ENCODE results near the gene KDM3A. TPM values are rescaled to one million over a fixed set of nuclear protein-coding genes. Genes with fewer than 3 reads are reported as not detected.

The KDM3A gene
- total and polyA plus RNA-seq, 2 of the 8 experiments (the other 6 are each of a cell fraction or from before 2014, with no cell fraction given): 15.8 to 29.2 TPM

DNA sequence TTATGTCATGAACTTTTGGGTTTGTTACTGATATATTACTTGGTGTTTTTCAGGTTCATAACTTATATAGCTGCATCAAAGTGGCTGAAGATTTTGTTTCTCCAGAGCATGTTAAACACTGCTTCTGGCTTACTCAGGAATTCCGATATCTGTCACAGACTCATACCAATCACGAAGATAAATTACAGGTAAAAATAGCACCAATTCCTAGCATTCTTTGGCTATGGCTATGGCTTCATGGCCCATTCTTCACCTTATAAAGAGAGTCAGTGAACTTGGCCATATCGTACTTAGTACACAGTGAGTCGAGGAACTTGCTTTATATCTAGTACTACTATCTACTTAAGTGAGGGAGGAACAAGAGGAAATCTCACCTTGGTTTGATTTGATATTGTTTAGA lies 49.9 kb downstream of the KDM3A start:
- Histone ChIP-seq H2BK120ac (replicated peaks; ENCODE audit: low read depth, low read length) (no peak overlapping the region), H3K79me1 (ENCODE audit: low read depth, low read length) (no peaks in the 10 kb centered on the region), H3K18ac (ENCODE audit: extremely low read depth, low read length) (no peak overlapping the region), H2BK12ac (ENCODE audit: low read depth, low read length) (no peak overlapping the region), H2AFZ (ENCODE audit: low read length) (no peak overlapping the region), H3K27ac (ENCODE audit: low read depth, low read length) (no peak overlapping the region), H3K4me3 (ENCODE audit: extremely low read depth in 1 of 4, insufficient read depth in 2 of 4, low read depth in 3 of 4, low read length in 4 of 4) (no peak overlapping the region), H3K23ac (ENCODE audit: insufficient read length) (no peak overlapping the region), H3K27me3 (replicated peaks in 1 of 4; ENCODE audit: control insufficient read depth in 3 of 4, extremely low read depth in 1 of 4, insufficient read depth in 3 of 4, low read length in 3 of 4) (no peaks in the 10 kb centered on the region), H3K36me3 (ENCODE audit: control insufficient read depth in 2 of 4, insufficient read depth in 4 of 4, low read length in 3 of 4) (peaks cover 19 to 54% (median 47%) of the 10 kb centered on the region in 4 experiments), H3K79me2 (ENCODE audit: control insufficient read depth in 1 of 2, insufficient read depth in 2 of 2, low read length in 2 of 2) (no peaks in the 10 kb centered on the region), H3K4me2 (ENCODE audit: insufficient read depth in 1 of 2, low read depth in 2 of 2, low read length in 2 of 2) (no peak overlapping the region), H4K5ac (ENCODE audit: insufficient read length, low read depth, low read length) (no peak overlapping the region), H3K4me1 (replicated peaks in 1 of 4; ENCODE audit: control insufficient read depth in 3 of 4, insufficient read depth in 4 of 4, low read length in 3 of 4) (no peaks in the 10 kb centered on the region), H2BK15ac (ENCODE audit: low read length) (no peak overlapping the region), H3K9me3 (ENCODE audit: insufficient read depth in 2 of 2, low read depth in 1 of 2, low read length in 1 of 2) (no peaks in the 10 kb centered on the region), H2BK5ac (ENCODE audit: low read depth, low read length) (no peak overlapping the region), H3K56ac (replicated peaks; ENCODE audit: insufficient read length, low read depth, low read length) (no peak overlapping the region), H4K20me1 (replicated peaks in 1 of 2; ENCODE audit: control insufficient read depth in 1 of 2, insufficient read depth in 2 of 2, low read length in 2 of 2) (peaks cover 2 to 3% of the 10 kb centered on the region in 2 experiments), H4K8ac (ENCODE audit: extremely low read depth, insufficient read depth, low read length) (no peak overlapping the region), H3K14ac (ENCODE audit: insufficient read length) (no peak overlapping the region), H3K23me2 (ENCODE audit: low read depth, low read length) (no peaks in the 10 kb centered on the region), H2BK20ac (ENCODE audit: low read length) (no peak overlapping the region), H4K91ac (replicated peaks; ENCODE audit: insufficient read length, low read length) (no peak overlapping the region), H3K4ac (replicated peaks; ENCODE audit: insufficient read length, low read depth, low read length) (no peak overlapping the region), H3K9ac (replicated peaks in 1 of 4; ENCODE audit: extremely low read depth in 1 of 4, low read depth in 3 of 4, low read length in 3 of 4) (no peak overlapping the region), H2AK5ac (ENCODE audit: low read depth, low read length) (no peak overlapping the region)
- DNase-seq (ENCODE audit: low read depth in 1 of 2, low spot score in 2 of 2) (no peak), FAIRE-seq (no peak)
- POLR2A ChIA-PET (ENCODE audit: partially characterized antibody): no interaction called here
- WGBS, 2 experiments (ENCODE audit: extremely low coverage in 1 of 2, insufficient coverage in 1 of 2, insufficient read length in 1 of 2, insufficient replicate concordance in 2 of 2, low coverage in 1 of 2, low lambda C conversion rate in 2 of 2, missing lambda C conversion rate in 1 of 2): 96% methylated on average over 4 of the region's 4 CpGs; no CpG with 5 or more reads in 1 of the 2 experiments
- CTCF ChIA-PET (ENCODE audit: partially characterized antibody): no interaction called here
- TF ChIP-seq SP1 (IDR thresholded peaks at IDR 0.05; ENCODE audit: low read depth, low read length) (no peak), SRF (IDR thresholded peaks at IDR 0.05; ENCODE audit: low read depth, low read length) (no peak), SP4 (IDR thresholded peaks at IDR 0.05; ENCODE audit: low read length) (no peak)
